TTC549 (cell line): ENCODE data around the gene ALG3.
"Not testable (repeated sequence)": the region's sequence is repeated elsewhere in the genome, so short reads cannot be mapped to it uniquely, and the experiment has no call there.

Experiments used
- FAIRE-seq: peaks from 2 replicates; lab custom pipeline; 2012; peaks lifted over from hg19 to GRCh38; lab: Jason Lieb, UNC

The ALG3 gene

DNA sequence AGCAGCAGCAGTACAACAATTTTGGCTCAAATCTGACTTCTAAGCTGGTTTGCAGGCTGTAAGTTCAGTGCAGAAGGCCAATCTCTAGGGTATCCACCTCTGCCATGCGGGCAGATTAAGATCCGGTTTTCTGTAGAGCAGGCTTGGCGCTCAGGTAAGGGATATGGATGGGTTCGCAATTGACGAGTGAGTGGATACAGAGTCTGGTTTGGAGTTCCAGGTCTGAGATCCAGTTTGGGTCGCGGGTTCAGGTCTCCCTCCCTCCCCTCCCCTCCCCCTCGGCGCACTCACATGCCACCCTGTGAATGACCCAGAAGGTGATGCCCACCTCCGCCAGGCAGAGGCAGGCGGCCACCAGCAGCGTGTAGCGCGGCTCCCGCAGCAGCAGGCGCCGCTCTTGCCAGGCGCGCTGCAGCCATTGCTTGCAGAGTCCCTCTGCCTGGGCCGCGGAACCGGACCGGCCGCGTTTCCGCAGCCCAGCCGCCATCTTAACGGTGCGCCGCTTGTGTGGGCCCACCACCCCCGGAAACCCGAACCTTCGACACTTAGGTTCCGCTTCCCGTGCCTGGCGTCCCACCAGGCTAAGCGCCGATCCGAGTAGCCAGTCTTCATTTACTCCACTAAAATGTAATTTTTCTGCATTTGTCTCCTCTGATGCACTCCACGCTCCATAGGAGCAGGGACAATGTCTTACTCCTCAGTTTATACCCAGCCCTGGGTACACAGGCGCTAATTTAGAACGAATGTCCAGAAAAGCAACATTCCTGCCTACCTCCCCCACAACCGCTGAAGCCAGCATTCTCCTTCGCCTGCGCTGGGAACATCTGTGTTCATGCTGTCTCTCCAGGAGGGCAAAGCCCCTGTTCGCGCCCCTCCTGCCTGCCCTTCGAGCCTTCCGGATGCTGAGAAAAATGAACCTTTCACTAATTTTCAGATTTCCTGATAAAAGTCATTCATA is at the start of gene ALG3:
ALG3 (minus strand) TSS at position 509 of the 958 bp plus-strand sequence; CDS start at position 487, 22 bp downstream.
- no peak for FAIRE-seq

DNA sequence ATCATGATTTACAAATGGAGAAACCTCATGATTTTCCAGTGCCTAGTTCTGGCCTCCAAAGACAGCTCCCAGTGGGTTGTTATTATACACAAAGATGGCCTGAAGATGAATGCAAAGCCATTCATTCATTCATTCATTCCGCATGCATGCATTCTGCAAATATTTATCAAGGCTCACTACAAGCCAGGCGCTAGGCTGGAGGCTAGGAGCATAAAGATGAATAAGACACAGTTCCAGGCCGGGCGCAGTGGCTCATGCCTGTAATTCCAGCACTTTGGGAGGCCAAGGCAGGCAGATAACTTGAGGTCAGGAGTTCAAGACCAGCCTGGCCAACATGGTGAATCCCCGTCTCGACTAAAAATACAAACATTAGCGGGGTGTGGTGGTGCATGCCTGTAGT is 47.9 kb upstream of the ALG3 start:
- no peak for FAIRE-seq

DNA sequence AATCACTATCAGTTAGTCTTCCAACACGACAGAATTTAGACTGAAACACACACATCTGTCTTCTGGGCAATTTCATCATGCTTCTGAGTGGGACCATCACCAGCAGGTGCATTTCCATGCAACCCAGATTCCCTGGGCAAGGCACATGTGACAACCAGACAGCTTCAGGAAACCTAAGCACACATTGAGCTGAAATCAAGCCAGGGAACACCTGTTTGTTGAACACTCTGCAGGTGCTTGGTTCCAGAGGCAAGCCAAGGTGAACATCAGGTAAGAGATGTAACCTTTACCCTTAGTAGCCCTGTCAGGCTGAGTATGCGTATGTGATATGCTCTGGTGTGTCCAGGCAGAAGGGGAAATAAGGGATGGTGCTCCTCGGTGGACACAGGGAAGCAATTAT is 47.0 kb upstream of the ALG3 start:
- FAIRE-seq = no peak

DNA sequence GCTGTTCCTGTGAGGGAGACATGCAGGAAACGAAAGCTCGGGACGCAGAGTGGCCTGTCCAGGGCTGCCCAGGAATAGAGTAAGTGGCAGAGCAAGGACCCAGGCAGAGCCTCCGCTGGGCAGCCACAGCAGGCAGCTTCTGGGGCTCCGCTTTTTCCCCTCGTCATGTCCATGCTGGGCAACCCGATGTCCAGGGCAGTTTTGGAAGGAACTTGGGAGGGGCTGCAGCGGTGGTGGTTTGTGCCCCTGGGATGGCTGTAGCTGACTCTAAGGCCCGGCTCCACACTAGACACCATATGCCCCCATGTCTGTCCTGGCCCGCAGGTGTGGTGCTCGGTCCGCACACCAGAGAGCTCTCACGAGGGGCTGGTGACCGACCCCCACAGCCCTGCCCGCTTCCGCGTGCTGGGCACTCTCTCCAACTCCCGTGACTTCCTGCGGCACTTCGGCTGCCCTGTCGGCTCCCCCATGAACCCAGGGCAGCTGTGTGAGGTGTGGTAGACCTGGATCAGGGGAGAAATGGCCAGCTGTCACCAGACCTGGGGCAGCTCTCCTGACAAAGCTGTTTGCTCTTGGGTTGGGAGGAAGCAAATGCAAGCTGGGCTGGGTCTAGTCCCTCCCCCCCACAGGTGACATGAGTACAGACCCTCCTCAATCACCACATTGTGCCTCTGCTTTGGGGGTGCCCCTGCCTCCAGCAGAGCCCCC is 43.1 kb upstream of the ALG3 start:
- FAIRE-seq = no peak

DNA sequence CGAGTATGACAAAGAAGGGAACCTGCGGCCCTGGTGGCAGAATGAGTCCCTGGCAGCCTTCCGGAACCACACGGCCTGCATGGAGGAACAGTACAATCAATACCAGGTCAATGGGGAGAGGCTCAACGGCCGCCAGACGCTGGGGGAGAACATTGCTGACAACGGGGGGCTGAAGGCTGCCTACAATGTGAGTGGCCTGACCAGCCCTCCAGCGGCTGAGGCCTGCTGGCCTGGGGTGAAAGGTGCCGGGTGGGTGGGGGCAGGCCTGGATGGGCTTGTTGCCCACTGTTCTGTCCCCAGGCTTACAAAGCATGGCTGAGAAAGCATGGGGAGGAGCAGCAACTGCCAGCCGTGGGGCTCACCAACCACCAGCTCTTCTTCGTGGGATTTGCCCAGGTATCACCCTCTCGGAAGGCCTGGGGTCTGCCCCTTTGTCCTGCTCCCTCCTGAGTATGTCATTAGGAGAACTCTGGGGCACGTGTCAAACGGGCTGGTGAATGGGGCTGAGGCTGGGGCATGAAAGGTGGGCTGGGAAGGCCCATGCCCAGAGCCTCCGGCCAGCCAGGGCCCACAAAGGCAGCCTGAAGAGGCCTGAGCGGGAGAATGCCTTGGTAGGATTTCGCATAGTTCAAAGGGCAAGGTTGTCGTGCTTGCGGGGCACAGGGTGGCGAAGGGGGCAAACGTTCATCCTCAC is 42.4 kb upstream of the ALG3 start:
- FAIRE-seq = no peak

DNA sequence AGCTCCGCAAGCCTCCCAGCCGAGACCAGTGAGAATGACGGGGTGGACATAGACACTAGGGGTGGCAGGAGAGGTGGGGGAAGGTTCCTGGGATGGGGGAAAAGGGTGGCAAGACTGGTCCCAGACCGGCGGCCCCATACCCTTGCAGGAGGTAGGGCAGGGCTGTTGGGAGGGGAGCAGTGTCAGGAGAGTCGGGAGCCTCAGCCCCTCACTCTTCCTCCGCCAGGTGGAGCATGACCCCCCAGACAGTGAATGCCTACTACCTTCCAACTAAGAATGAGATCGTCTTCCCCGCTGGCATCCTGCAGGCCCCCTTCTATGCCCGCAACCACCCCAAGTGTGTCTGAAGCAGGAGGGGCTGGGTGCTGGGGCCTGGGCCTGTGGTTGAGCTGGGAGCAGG is 41.6 kb upstream of the ALG3 start:
- no peak for FAIRE-seq

DNA sequence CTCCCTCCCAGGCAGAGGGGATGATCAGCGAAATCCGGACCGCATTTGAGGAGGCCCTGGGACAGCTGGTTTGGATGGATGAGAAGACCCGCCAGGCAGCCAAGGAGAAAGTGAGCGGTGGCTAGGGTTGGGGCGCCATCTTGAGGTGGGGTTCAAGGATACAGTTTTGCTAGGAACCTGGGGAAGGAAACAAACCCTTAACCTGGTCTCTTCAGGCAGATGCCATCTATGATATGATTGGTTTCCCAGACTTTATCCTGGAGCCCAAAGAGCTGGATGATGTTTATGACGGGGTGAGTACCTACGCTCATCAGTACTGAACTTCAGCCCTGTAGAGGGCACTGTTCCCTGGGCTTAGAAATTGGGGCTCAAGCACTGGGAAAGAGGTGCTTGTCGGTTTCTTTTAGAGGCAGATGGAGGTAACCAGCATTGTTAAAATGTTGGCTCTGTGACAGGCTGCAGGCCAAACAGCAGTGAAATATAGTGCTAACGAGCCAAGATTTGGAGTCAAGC is 40.7 kb upstream of the ALG3 start:
- no peak for FAIRE-seq

DNA sequence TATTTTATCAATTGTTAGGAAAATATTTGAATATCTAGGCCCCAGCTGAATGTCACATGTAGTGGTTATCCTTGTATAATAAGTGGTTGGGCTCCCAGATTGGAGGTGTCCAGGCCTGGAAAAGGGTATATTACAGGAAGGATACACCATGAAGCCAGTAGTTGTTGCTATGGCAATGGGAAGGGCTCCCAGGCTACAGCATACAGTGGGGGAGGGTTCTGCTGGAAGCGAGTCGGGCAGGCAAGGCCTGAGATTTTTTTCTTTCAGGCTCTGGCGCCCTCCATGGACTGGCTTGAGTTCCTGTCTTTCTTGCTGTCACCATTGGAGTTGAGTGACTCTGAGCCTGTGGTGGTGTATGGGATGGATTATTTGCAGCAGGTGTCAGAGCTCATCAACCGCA is 35.9 kb upstream of the ALG3 start:
- no peak for FAIRE-seq

DNA sequence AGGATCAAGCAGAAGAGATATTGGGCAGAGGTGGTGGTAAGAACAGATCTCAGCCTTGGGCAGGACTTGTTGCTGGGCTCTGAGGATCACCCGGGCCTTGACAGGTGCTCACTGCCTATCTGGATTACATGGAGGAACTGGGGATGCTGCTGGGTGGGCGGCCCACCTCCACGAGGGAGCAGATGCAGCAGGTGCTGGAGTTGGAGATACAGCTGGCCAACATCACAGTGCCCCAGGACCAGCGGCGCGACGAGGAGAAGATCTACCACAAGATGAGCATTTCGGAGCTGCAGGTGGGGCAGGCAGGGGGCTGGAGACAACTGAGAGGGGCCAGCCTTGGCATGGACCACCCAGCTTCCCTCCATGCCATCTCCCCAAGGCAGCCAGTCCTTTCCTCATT is 34.9 kb upstream of the ALG3 start:
- FAIRE-seq = no peak

DNA sequence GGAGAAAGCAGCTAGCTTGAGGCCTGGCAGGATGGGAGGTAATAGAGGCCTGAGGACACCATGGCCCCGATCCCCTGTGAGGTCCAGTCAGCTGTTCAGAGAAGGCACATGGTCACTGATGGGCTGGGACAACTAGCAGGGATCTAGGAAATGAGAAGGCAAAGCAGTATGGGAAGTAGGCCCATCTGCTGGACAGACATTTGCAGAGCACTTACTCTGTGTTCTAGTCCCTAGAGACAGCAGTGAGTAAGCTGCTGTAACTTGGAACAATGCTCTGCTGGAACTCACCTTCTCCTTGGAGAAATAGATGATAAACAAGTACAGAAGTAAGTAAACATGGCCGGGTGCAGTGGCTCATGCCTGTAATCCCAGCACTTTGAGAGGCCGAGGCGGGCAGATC is 34.2 kb upstream of the ALG3 start:
- no peak for FAIRE-seq

DNA sequence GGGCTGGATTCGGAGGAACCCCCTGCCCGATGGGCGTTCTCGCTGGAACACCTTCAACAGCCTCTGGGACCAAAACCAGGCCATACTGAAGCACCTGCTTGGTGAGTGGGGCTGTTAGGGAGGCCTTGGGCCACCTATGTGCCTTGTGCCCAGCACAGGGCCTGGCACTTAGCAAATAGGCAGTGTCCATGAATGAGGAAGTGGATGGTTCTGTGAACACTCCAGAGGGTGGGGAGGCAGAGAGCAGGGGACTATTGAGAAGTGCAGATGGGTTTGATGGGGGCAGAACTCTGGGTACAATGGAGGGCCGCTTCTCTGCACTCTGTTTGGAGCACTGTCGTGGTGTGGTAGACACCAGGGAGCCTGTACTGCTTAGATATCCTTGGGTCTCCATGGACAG is 28.6 kb upstream of the ALG3 start:
- no peak for FAIRE-seq

DNA sequence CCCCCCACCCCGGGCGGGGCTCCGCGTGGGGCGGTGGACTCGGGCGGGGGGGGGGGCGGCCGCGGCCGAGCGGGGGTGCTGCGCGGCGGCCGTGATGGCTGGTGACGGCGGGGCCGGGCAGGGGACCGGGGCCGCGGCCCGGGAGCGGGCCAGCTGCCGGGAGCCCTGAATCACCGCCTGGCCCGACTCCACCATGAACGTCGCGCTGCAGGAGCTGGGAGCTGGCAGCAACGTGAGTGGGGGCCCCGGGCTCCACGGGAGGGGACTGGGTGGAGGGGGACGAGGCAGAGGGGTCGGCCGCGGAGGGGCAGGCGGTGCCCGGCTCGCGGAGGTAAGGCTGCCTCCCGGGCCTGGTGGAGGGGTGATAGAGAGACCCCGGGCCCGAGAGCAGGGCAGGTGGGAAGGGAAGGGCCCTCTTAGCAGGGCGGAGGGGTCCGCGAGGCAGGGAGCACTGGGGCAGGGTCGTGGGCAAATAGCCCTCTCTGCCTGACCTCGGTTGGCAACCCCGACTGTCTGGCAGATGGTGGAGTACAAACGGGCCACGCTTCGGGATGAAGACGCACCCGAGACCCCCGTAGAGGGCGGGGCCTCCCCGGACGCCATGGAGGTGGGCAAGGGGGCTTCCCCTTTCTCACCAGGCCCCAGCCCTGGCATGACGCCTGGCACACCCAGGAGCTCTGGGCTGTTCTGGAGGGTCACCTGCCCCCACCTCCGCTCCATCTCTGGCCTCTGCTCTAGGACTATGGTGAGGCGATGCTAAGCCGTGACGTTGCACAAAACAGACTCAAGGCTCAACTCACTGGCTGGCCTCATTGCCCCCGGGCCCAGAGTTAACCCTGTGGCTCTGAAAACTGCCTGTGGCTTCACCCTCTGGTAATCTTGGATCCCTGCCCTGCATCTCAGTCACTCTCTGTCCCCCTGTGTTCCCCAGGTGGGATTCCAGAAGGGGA is 27.5 kb upstream of the ALG3 start, which contains the start of gene ECE2:
ECE2 (plus strand) TSS at position 62 of the 950 bp plus-strand sequence; CDS start at position 194, 132 bp downstream.
- no peak for FAIRE-seq

DNA sequence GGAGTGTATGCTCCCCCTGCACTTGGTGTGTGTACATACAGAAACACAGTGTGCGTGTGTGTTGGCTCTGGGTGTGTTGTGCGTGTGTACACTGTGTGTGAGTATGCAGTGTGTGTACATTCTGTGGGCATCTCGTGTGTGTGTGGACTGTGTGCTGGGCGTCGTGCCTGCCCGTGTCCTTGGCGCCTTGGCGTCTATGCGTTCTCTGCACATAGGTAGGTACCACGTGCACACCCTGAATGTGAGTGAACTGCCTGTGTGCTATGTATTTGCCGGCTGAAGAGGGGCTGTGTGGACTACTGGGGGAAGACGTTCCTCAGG is 26.6 kb upstream of the ALG3 start:
- FAIRE-seq = no peak

DNA sequence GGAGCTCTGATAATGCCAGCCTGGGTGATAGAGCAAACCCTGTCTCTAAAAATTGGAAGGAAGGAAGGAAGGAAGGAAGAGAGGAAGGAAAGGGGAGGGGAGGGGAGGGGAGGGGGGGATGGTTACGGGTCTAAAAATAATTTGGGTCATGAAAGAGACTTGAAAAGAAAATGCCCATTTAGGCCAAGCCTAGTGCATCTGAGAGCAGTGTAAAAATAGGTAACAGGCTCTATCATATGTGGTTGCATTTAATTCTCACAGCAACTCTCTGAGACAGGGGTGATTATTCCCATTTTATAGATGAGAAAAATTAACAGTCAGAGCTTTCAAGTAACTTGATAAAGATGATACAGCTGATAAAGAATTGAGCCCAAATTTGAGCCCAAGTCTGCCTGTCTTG is 23.5 kb upstream of the ALG3 start:
- no peak for FAIRE-seq

DNA sequence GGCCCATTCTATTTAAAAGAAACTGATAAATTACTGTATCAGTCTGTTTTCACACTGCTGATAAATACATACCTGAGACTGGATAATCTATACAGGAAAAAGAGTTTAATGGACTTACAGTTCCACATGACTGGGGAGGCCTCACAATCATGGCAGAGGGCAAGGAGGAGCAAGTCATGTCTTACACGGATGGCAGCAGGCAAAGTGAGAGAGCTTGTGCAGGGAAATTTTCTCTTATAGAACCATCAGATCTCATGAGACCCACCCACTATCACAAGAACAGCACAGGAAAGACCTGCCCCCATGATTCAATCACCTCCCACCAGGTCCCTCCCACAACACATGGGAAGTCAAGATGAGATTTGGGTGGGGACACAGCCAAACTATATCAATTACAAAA is 18.5 kb upstream of the ALG3 start:
- not testable (repeated sequence) for FAIRE-seq

DNA sequence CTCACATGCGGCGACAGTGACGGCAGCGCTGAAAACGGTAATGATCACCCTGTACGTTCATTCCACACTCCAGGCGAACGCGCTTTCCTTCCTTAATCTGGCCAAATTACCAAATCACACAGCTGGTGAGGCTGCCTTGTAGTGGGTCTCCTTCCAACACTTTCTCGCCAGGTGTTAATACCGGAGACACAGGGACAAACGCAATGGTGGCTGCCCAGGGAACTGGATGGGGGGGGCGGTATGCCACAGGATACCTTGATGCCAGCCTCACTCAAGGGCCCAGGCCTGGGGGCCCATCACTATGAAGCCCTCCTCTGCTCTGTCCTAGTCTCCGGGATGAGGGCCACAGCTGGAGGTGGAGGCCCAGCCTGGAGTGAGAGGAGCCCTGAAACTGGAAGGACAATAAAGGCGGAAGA is 14.0 kb upstream of the ALG3 start:
- FAIRE-seq = no peak

DNA sequence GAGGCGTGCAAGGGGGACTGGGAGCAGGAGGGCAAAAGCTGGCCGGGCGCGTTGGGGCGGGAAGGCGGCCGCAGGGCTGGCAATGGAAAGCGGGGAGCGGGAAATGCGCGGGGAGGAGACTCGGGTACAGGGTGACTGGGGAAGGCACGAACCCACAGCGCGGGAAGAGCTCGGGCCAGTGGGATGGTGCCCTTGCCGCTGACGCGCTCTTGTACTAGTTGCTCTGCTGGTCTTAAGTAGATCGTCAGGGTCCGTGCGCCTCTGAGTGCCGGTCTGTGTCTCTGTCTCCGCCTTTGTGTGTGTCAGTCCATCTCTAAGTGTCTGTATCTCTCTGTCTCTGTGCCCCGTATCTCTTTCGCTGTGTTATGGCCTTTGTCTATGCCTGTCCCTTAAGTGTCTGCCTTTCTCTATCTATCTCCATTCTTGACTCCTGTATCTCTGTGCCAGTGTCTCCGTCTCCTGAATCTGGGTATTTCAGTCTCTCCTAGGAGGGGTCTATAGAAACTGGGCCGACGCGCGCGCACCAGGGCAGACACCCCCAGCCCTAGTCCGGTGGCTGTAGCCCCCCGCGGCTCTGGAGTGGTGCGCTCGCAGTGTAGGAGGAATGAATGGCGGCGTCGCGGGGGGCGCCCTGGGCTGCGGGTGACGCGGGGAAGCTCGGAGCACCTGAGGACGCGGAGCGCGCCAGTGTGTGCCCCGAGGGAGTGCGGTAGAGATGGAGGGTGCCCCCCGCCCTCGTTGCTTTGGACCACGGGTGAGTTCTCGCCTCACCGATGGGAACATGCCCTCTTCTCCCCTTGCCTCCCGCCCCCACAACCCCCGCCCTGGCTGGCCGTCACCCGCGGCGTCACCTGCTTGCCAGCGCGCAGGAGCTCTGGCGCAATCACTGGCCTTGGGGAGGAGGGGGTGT is 13.3 kb upstream of the ALG3 start:
- no peak for FAIRE-seq

DNA sequence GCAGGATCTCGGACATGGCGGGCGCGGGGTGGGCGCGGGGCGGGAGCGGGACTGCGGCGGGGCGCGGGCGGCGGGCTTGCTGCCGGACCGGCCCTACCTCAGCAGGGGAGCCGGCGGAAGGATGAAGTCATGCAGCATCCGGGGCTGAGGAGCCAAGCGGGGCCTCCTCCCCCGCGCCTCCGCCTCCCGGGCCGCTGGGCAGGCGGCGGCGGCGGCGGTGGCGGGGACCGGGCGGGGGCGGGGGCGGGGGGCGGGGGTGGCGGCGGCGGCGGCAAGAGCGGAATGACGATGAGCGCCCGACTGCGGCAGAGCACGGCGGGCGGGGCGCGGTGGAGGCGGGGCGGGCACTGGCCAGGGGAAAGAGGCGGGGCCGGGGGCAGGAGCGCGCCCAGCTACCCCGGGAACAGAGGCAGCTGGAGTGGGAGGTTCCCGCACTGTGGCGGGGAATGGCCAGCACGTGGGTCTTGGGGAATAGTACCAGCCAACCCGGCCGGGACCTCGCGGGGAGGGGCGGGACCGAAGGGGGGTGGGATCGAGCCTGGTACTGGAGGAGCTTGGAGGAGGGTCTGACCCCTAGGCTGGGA is 12.6 kb upstream of the ALG3 start, which contains the start of gene CAMK2N2:
CAMK2N2 (minus strand) TSS at position 284 of the 584 bp plus-strand sequence; CDS start at position 16, 268 bp downstream.
- FAIRE-seq = no peak

DNA sequence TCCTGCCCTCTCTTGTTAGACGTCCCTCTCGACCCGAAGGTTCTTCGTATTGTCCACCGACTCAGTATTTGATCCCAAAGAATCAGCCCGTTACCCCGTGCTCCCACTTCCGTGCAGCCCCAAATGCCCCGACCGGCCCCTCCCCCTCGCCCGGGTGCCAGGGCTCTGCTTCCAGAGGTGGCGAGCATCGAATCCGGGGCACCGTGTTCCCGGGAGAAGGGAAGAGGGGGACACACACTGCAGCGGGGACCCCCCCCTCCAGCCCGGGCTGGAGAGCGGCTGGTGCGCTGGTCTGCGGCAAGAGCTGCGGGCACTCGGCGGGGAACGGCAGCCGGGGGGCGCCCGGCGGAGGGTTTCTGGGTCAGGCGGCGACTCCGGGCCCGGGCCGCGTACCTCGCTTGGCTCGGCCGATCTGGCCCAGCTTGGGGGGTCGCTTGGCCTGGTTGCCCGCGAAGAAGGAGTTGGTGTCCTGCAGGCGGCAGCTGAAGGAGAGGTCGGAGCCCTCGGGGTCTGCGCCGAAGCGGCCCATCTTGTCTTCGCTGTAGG is 12.0 kb upstream of the ALG3 start:
- no peak for FAIRE-seq
